CD4-positive, alpha-beta T cell (primary cell): ENCODE measurements around the gene RGS10. TPM values are rescaled to one million over a fixed set of nuclear protein-coding genes. Genes with fewer than 3 reads are reported as not detected.

ENCODE experiments used
- ATAC-seq: fragments of 200-7000 bp; cut with Tn5 transposase; one replicate; pipeline ENCODE4 v1.10.0; 2022; ENCODE audit warnings: mild to moderate bottlenecking; ENCODE audit not compliant: poor library complexity
- CTCF ChIA-PET: fragments of 350-600 bp; sonication (Branson Sonifier 250); formaldehyde crosslinking; loops from one replicate; lab custom pipeline; 2021; ENCODE audit warnings: antibody characterized with exemption, inconsistent platforms; lab: Charles Lee
- POLR2A ChIA-PET: fragments of 350-600 bp; sonication (Branson Sonifier 250); formaldehyde crosslinking; loops from one replicate; lab custom pipeline; 2021; ENCODE audit warnings: antibody characterized with exemption, inconsistent platforms; lab: Charles Lee
- DNase-seq, 14 experiments: peaks; one replicate each; pipeline ENCODE4 v3.0.0-alpha.2; 2013 to 2020; ENCODE audit warnings: mixed read lengths in 2 of 14
- H3K27ac ChIP-seq, 2 donors: one replicate each; pipeline versions ENCODE4 v1.5.1 to v1.7.0; 2013; ENCODE audit warnings: low read length in 2 of 2, low read depth in 1 of 2, mild to moderate bottlenecking in 1 of 2
- H3K27me3 ChIP-seq, 2 experiments: 1 replicate in 1 of 2; 2 replicates in 1 of 2; pipeline versions ENCODE4 v1.6.1 to v1.7.0; 2013; ENCODE audit warnings: low read length in 2 of 2, control low read depth in 1 of 2, mild to moderate bottlenecking in 1 of 2, moderate library complexity in 1 of 2; ENCODE audit not compliant: insufficient read depth in 2 of 2, control insufficient read depth in 1 of 2
- H3K36me3 ChIP-seq: one replicate; pipeline ENCODE4 v1.6.1; 2013; ENCODE audit warnings: low read length, control low read depth; ENCODE audit not compliant: insufficient read depth
- H3K4me1 ChIP-seq: one replicate; pipeline ENCODE4 v1.6.1; 2013; ENCODE audit warnings: low read length, control low read depth; ENCODE audit not compliant: insufficient read depth
- H3K4me3 ChIP-seq: one replicate; pipeline ENCODE4 v1.5.1; 2013; ENCODE audit warnings: mild to moderate bottlenecking, low read length, moderate library complexity
- H3K9me3 ChIP-seq, 2 experiments: 1 replicate in 1 of 2; 2 replicates in 1 of 2; pipeline versions ENCODE4 v1.6.1 to v1.7.0; 2013; ENCODE audit warnings: low read length in 2 of 2, mild to moderate bottlenecking in 2 of 2, control low read depth in 1 of 2, moderate library complexity in 1 of 2; ENCODE audit not compliant: control insufficient read depth in 1 of 2, insufficient read depth in 1 of 2
- H3K27ac Mint-ChIP-seq: one replicate; pipeline ENCODE4 v1.8.0; 2020; ENCODE audit warnings: mixed read lengths
- H3K27me3 Mint-ChIP-seq: one replicate; pipeline ENCODE4 v1.8.0; 2021; ENCODE audit warnings: mixed read lengths
- H3K36me3 Mint-ChIP-seq: one replicate; pipeline ENCODE4 v1.8.0; 2021; ENCODE audit warnings: low read depth, mixed read lengths
- H3K4me1 Mint-ChIP-seq: one replicate; pipeline ENCODE4 v1.8.0; 2021; ENCODE audit warnings: low read depth, mixed read lengths
- H3K4me3 Mint-ChIP-seq: one replicate; pipeline ENCODE4 v1.8.0; 2020; ENCODE audit warnings: mild to moderate bottlenecking, mixed read lengths
- H3K9me3 Mint-ChIP-seq: one replicate; pipeline ENCODE4 v1.8.0; 2020; ENCODE audit warnings: mixed read lengths
- intact Hi-C, 2 experiments: fragments of 100-400 bp; cut with DNase I in 1 of 2; cut with micrococcal nuclease in 1 of 2; formaldehyde crosslinking; loops; one replicate each; pipeline versions ENCODE4 v1.15.1 to v1.9.0; 2023 to 2025; cut with DNase I, micrococcal nuclease
- total RNA-seq, 174 experiments: library from RNA in 2 of 174; stranded (reverse) in 2 of 174; gene quantifications; one replicate each; pipeline ENCODE4 v1.2.3 and lab custom pipeline; 2021 to 2026
- TF ChIP-seq, protein P1 (sequence below): fragments of 200-600 bp; IDR thresholded peaks from one replicate; pipeline ENCODE4 v1.8.0; 2022; ENCODE audit warnings: antibody characterized with exemption, mild to moderate bottlenecking

The RGS10 gene
- total RNA-seq, 2 experiments from 2014 or later: 132 to 134 TPM

DNA sequence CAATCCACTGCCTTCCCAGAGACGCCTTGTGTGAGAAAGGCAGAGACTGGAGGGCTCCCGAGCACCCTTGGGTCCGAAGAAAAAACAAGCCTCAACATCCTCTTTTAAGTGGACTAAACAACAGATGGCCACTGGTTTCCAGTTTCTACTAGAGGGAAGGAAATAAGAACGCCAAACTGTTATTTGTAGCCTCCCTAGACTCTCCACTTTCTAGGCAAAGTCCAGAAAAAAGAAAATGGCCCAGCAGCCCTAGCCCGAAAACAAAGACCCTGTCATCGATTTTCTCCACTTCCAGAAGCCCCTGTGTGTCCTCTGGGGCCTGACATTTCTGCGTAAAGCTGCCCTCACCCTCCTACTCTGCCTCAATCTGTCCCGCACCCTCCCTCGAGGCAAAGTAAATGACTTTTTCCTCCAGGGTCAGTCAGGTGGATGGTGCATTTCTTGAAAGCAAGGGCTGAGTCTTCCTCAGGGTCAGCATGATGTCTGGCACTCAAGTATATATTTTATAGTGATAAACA lies 6.0 kb downstream of the RGS10 start:
- peaks cover 86% of the 10 kb centered on the region for H3K4me1 Mint-ChIP-seq
- H3K27ac ChIP-seq: peak overlapping the region; percentile 1 to 21
- H3K27me3 Mint-ChIP-seq: no peaks in the 10 kb centered on the region
- TF ChIP-seq, protein P1, sequence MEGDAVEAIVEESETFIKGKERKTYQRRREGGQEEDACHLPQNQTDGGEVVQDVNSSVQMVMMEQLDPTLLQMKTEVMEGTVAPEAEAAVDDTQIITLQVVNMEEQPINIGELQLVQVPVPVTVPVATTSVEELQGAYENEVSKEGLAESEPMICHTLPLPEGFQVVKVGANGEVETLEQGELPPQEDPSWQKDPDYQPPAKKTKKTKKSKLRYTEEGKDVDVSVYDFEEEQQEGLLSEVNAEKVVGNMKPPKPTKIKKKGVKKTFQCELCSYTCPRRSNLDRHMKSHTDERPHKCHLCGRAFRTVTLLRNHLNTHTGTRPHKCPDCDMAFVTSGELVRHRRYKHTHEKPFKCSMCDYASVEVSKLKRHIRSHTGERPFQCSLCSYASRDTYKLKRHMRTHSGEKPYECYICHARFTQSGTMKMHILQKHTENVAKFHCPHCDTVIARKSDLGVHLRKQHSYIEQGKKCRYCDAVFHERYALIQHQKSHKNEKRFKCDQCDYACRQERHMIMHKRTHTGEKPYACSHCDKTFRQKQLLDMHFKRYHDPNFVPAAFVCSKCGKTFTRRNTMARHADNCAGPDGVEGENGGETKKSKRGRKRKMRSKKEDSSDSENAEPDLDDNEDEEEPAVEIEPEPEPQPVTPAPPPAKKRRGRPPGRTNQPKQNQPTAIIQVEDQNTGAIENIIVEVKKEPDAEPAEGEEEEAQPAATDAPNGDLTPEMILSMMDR: no peak
- H3K9me3 Mint-ChIP-seq: no peaks in the 10 kb centered on the region
- DNase-seq (no peak), ATAC-seq (no peak)
- ChIA-PET POLR2A (interaction anchor here (1.5 to 13.4 kb wide), 3 partner anchors 12 to 31 kb away, joined by 3 to 138 read pairs (median 4); no protein-coding TSS in a partner anchor), CTCF (interaction anchor here (0.6 to 0.7 kb wide), 2 partner anchors 15 to 17 kb away, joined by 3 read pairs; no protein-coding TSS in a partner anchor)
- peaks cover 48% of the 10 kb centered on the region for H3K36me3 Mint-ChIP-seq
- no peaks in the 10 kb centered on the region for H3K9me3 ChIP-seq
- intact Hi-C loops: no loop called here
- no peak overlapping the region for H3K4me3 ChIP-seq
- peak overlapping the region; percentile 88 for H3K4me3 Mint-ChIP-seq
- H3K27me3 ChIP-seq: no peaks in the 10 kb centered on the region
- H3K4me1 ChIP-seq: peaks cover 79% of the 10 kb centered on the region
- H3K27ac Mint-ChIP-seq: peak overlapping the region; percentile 95
- H3K36me3 ChIP-seq: peaks cover 19% of the 10 kb centered on the region

DNA sequence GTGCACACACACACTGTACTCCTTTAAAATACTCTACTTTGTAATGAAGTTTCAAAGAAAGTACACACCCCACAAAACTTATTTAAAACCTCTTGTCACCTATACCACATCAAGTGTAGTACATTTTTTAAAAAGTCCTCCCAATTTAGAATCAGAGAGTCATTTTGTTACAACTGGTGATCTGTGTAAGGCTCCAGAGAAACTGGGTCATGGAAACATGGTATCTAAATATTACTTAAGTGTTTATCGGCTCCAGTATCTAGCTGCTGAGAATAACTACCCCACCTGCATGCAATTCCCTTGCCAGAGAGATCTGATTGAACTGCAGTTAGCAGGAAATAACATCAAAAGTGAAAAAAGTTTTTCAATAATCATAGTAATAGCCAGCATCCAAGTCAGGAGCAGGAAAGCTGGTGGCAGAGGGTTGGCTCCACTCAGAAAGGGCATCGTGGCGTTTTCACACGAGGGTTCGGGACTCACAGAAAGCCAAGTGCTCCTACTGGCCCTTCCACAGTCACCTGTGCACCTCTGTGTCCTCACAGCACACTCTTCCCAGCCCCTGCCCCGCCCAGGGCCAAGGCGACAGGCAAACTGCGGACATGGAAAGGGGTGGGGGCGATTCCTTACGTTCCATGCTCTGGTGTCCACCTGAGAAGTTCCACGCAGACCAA lies 6.5 kb downstream of the RGS10 start:
- no peak for DNase-seq
- TF ChIP-seq, protein P1: no peak
- Mint-ChIP-seq H3K27me3 (no peaks in the 10 kb centered on the region), H3K4me3 (peak overlapping the region; percentile 88), H3K36me3 (peaks cover 48% of the 10 kb centered on the region), H3K4me1 (peaks cover 87% of the 10 kb centered on the region), H3K27ac (peak overlapping the region; percentile 95), H3K9me3 (no peaks in the 10 kb centered on the region)
- ChIA-PET POLR2A (interaction anchor here (1.5 to 13.4 kb wide), 3 partner anchors 11 to 30 kb away, joined by 3 to 138 read pairs (median 4); no protein-coding TSS in a partner anchor), CTCF (interaction anchor here (0.6 kb wide), 1 partner anchor 17 kb away, joined by 3 read pairs; no protein-coding TSS in a partner anchor)
- peak; percentile 23 for ATAC-seq
- H3K4me3 ChIP-seq: no peak overlapping the region
- peaks cover 76% of the 10 kb centered on the region for H3K4me1 ChIP-seq
- H3K36me3 ChIP-seq: peaks cover 19% of the 10 kb centered on the region
- no peaks in the 10 kb centered on the region for H3K9me3 ChIP-seq
- H3K27ac ChIP-seq: peak overlapping the region; percentile 1 to 21
- intact Hi-C loops: no loop called here
- no peaks in the 10 kb centered on the region for H3K27me3 ChIP-seq

DNA sequence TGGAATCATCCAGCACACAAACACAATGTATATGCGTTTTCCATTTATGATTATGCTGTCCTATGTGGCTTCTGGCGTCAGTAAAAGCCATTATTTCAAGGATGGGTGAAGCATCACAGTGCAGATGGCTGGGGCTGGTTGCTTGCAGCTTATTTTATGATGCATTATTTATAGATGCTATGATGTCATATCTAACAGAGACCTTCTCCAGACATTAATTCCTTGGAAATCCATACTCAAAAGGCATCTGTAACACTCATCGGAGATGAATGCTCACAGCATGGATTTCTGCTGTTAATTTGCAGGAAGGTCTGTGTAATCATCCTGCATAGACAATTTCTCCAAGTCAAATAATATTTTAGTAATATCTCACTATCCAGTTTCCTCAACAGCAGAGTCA lies 7.2 kb downstream of the RGS10 start:
- TF ChIP-seq, protein P1: no peak
- ChIA-PET POLR2A (interaction anchor here (0.7 to 13.4 kb wide), 3 partner anchors 18 to 46 kb away, joined by 3 to 138 read pairs (median 7); no protein-coding TSS in a partner anchor), CTCF (interaction anchor here (0.7 kb wide), 1 partner anchor 67 kb away, joined by 4 read pairs; no protein-coding TSS in a partner anchor)
- intact Hi-C loops: no loop called here
- Mint-ChIP-seq H3K27me3 (no peaks in the 10 kb centered on the region), H3K36me3 (peaks cover 49% of the 10 kb centered on the region), H3K4me3 (peak overlapping the region; percentile 88), H3K4me1 (peaks cover 87% of the 10 kb centered on the region), H3K27ac (peak overlapping the region; percentile 95), H3K9me3 (no peaks in the 10 kb centered on the region)
- H3K4me3 ChIP-seq: no peak overlapping the region
- ATAC-seq (no peak), DNase-seq (no peak)
- H3K27me3 ChIP-seq: no peaks in the 10 kb centered on the region
- no peaks in the 10 kb centered on the region for H3K9me3 ChIP-seq
- peaks cover 19% of the 10 kb centered on the region for H3K36me3 ChIP-seq
- H3K4me1 ChIP-seq: peaks cover 74% of the 10 kb centered on the region
- peak overlapping the region in 1 of 2 donors; percentile 21 for H3K27ac ChIP-seq
